AG10803 (cell line): Measurements from ENCODE around the gene DNAJC27.

Source experiments
- DNase-seq: peaks from one replicate; pipeline ENCODE4 v3.0.0; 2010; ENCODE audit warnings: low read depth
- H3K4me3 ChIP-seq: 2 replicates; pipeline ENCODE4 v1.5.1; 2011; ENCODE audit warnings: mild to moderate bottlenecking, low read length, control low read depth
- TF ChIP-seq, protein P1 (sequence below): conservative IDR thresholded peaks from 2 replicates; pipeline ENCODE4 v1.5.1; 2011; ENCODE audit warnings: mild to moderate bottlenecking, low read length, control low read depth, inconsistent platforms

DNAJC27 gene

DNA sequence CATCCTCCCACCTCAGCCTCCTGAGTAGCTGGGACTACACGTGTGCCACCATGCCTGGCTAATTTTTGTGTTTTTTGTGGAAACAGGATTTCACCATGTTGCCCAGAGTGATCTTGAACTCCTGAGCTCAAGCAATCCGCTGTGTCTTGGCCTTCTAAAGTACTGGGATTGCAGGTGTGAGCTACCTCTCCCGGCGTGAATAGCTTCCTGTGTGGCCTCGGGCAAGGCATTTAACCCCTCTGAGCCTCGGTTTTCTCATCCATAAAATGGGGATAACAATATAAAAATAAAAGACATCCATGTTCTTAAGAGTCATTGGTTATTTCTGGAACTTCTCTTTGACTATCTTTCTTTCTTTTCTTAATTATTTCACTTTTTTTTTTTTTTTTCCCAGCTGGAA, 32.4 kb downstream of the DNAJC27 start:
- no peak for DNase-seq
- H3K4me3 ChIP-seq = no peak overlapping the region
- TF ChIP-seq, protein P1, sequence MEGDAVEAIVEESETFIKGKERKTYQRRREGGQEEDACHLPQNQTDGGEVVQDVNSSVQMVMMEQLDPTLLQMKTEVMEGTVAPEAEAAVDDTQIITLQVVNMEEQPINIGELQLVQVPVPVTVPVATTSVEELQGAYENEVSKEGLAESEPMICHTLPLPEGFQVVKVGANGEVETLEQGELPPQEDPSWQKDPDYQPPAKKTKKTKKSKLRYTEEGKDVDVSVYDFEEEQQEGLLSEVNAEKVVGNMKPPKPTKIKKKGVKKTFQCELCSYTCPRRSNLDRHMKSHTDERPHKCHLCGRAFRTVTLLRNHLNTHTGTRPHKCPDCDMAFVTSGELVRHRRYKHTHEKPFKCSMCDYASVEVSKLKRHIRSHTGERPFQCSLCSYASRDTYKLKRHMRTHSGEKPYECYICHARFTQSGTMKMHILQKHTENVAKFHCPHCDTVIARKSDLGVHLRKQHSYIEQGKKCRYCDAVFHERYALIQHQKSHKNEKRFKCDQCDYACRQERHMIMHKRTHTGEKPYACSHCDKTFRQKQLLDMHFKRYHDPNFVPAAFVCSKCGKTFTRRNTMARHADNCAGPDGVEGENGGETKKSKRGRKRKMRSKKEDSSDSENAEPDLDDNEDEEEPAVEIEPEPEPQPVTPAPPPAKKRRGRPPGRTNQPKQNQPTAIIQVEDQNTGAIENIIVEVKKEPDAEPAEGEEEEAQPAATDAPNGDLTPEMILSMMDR = no peak

DNA sequence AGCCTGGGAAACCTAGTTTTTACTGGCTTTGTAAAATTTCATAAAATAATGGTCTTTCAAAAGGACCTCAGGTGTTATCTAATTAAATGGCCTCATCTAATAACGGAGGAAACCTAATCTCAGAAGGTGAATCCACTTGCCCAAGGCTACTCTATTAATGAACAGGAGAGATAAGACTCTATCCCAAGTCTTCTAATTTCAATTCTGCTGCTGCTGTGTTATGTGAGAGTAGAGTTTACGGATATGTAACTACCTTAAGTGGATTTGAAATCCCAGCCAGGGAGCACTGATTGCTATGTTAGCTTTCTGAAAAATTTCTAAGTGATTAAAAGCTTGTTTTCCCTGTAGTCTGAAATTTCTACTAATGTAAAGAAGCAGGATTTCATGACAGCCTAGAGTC, 34.5 kb downstream of the DNAJC27 start:
- H3K4me3 ChIP-seq = no peak overlapping the region
- TF ChIP-seq, protein P1 = no peak
- DNase-seq = no peak

DNA sequence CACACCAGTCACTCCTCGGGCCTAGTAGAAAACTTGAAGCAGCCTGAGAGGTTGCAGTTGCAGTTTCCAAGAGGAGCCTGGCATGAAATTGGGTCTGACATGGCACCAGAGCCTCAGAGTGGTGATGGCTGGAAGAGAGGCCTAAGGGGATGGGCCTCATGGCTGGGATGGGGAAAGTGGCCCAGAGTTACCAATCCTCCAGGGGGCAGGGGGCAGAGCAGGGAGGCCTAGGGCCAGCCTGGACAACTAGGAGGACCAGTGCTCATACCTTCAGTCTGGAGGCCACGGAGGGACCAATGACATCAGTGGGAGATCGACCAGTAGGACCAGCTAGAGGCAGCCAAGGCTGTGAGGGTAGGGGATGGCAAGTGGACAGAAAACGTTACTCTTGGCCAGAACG, 36.6 kb downstream of the DNAJC27 start:
- no peak overlapping the region for H3K4me3 ChIP-seq
- TF ChIP-seq, protein P1 = no peak
- DNase-seq = no peak

DNA sequence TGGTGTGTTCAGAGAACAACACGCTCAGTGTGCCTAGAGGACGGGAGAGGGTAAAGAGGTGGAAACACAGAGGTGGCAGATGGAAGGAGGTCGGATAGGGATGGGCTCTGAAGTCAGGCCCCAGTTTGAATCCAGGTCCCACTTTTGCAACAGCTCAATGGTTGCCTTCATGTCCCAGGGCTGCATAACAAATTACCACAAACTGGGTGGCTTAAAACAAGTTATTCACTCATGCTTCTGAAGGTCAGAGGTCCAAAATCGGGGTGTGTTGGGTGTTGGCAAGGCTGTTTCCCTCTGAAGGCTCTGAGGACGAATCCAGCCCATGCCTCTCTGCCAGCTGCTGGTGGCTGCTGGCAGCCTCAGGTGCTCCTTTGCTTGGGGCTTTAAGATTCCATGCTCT, 39.0 kb downstream of the DNAJC27 start:
- no peak overlapping the region for H3K4me3 ChIP-seq
- no peak for DNase-seq
- TF ChIP-seq, protein P1 = no peak

DNA sequence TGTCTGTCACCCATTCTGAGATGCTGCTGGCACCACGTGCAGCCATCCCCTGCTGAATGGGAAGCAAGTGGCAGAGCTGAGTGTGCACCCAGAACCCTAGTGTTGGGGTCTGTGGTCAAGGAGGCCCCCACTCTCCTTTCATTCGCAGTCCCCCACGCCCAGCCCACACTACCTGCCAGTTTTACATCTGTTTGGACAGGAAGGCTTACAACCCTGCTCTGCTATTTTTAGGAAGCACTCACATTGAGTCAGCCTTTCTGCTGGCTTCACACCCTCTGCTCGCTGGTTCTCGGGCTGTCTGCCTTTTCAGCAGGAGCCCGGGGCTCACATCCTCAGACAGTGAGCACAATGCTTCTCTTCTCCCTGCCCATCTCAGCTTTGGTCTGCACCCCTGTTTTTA, 41.0 kb downstream of the DNAJC27 start:
- no peak overlapping the region for H3K4me3 ChIP-seq
- TF ChIP-seq, protein P1 = no peak
- no peak for DNase-seq

DNA sequence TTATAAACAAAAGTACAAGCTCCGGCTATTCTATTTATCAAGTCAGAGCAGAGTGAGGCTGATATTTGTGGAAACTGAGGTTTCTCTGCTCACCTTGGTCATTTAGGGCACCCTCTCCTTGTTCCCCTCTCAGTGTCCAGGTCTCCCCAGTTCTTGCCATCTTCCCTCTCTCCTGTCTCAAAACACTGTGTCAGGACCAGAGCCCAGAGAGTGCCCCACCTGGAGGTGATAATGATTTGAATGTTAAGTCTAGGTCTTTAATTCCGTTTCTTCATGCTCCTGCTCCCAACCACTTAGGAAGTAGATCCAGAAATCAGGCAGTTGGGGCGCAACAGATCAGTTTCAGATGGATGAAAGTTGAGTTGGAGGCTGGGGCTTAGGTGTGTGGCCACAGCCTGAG, 42.5 kb downstream of the DNAJC27 start:
- TF ChIP-seq, protein P1 = no peak
- no peak overlapping the region for H3K4me3 ChIP-seq
- no peak for DNase-seq

DNA sequence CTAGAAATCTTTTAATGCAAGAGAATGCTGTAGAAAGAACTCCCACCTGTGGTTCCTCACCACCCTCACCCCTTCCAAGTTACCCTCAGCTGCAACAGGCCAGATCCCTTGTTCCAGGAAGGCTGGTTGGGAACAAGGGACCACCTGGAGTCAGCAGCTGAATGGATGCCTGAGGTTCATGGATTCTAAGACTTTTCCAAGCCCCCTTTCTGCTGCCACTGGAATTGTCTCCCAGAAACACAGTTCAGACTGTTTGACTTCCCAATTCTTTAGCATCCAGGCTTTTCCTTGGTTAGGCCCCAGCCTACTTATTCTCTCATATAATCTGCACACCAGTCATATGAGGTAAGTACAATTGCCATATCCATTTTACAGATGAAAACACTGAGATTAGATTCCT, 43.7 kb downstream of the DNAJC27 start:
- TF ChIP-seq, protein P1 = no peak
- DNase-seq = no peak
- H3K4me3 ChIP-seq = no peak overlapping the region
